ENCODE data around the gene TIPRL. TPM values are rescaled to one million over a fixed set of nuclear protein-coding genes. Genes with fewer than 3 reads are reported as not detected.

The TIPRL gene
- total and polyA plus RNA-seq, 9 of the 15 experiments (the other 6 are each of a cell fraction or from before 2014, with no cell fraction given) = 41.4 to 90.2 (median 69.9) TPM

DNA sequence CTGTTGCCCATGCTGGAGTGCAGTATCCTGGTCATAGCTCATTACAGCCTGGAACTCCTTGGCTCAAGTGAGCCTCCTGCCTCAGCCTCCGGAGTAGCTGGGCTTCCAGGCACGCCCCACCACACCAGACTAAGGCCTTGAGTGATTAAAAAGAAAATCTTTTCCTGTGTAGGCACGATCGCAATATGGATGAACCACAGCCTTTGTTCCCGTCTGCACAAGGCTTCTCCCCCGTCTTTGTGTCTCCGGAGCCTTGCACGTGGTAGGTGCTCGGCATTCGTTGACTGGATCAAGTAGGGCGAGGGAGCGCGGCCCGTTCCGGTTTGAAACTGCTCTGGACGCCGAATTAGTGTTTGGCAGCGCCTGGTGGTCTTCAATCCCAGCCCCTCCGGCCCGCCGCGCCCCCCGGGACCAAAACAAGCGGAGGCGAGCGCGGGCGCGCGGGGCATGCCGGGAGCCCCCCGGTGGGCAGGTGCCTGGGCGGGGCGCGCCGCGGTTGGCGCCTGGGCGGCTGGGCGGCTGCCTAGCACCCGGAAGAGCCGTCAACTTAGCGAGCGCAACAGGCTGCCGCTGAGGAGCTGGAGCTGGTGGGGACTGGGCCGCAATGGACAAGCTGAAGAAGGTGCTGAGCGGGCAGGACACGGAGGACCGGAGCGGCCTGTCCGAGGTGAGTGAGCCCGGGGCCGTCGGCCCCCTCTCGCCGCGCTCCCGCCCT, 46.9 kb downstream of the TIPRL start, which contains the start of gene SFT2D2 (continued):
- no peak for TF ChIP-seq RNF219 (CRISPR knock-in tag; IDR thresholded peaks at IDR 0.05)
- no peak for TF ChIP-seq RBM15 (IDR thresholded peaks at IDR 0.05; ENCODE audit: insufficient read depth, low read length)
- TF ChIP-seq NBN (IDR thresholded peaks at IDR 0.05; ENCODE audit: low read depth) = 0 out of 2 replicates have a peak, but pooled peaks have one; percentile 48
- TF ChIP-seq PML (IDR thresholded peaks at IDR 0.05; ENCODE audit: low read length) = peak; percentile 89
- no peak for TF ChIP-seq OTX1 (CRISPR knock-in tag; IDR thresholded peaks at IDR 0.05)
- 0 out of 2 replicates have a peak, but pooled peaks have one; percentile 60 for TF ChIP-seq PTRF (tag; IDR thresholded peaks at IDR 0.05)
- TF ChIP-seq, protein P1, sequence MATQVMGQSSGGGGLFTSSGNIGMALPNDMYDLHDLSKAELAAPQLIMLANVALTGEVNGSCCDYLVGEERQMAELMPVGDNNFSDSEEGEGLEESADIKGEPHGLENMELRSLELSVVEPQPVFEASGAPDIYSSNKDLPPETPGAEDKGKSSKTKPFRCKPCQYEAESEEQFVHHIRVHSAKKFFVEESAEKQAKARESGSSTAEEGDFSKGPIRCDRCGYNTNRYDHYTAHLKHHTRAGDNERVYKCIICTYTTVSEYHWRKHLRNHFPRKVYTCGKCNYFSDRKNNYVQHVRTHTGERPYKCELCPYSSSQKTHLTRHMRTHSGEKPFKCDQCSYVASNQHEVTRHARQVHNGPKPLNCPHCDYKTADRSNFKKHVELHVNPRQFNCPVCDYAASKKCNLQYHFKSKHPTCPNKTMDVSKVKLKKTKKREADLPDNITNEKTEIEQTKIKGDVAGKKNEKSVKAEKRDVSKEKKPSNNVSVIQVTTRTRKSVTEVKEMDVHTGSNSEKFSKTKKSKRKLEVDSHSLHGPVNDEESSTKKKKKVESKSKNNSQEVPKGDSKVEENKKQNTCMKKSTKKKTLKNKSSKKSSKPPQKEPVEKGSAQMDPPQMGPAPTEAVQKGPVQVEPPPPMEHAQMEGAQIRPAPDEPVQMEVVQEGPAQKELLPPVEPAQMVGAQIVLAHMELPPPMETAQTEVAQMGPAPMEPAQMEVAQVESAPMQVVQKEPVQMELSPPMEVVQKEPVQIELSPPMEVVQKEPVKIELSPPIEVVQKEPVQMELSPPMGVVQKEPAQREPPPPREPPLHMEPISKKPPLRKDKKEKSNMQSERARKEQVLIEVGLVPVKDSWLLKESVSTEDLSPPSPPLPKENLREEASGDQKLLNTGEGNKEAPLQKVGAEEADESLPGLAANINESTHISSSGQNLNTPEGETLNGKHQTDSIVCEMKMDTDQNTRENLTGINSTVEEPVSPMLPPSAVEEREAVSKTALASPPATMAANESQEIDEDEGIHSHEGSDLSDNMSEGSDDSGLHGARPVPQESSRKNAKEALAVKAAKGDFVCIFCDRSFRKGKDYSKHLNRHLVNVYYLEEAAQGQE (IDR thresholded peaks at IDR 0.05; ENCODE audit: borderline replicate concordance) = peak; percentile 49
- TF ChIP-seq, protein P1 (CRISPR knock-in tag; IDR thresholded peaks at IDR 0.05; ENCODE audit: low read depth) = peak; percentile 81; the same call in 1 of the 2 replicates
- peak; percentile 97 for TF ChIP-seq ERF (CRISPR knock-in tag; IDR thresholded peaks at IDR 0.05)
- TF ChIP-seq ZNF707 (CRISPR knock-in tag; conservative IDR thresholded peaks at IDR 0.05) = 0 out of 2 replicates have a peak, but pooled peaks have one; percentile 46
- no peak for TF ChIP-seq HDGF (IDR thresholded peaks at IDR 0.05)
- peak; percentile 11 for TF ChIP-seq POLR3A (IDR thresholded peaks at IDR 0.05; ENCODE audit: borderline replicate concordance, extremely low read depth, insufficient read depth, insufficient read length)
- TF ChIP-seq ZKSCAN1 (IDR thresholded peaks at IDR 0.05; ENCODE audit: low read depth, low read length) = 0 out of 2 replicates have a peak, but pooled peaks have one; percentile 21
- TF ChIP-seq VEZF1 (CRISPR knock-in tag; IDR thresholded peaks at IDR 0.05) = peak; percentile 97
- no peak for TF ChIP-seq HNRNPH1 (optimal IDR thresholded peaks at IDR 0.05; ENCODE audit: low read depth, low read length)
- peak; percentile 97 for TF ChIP-seq ZNF589 (CRISPR knock-in tag; IDR thresholded peaks at IDR 0.05; ENCODE audit: low read depth)
- peak; percentile 60 for TF ChIP-seq ZNF239 (CRISPR knock-in tag; IDR thresholded peaks at IDR 0.05)
